GM21576 (cell line): ENCODE data around the gene INPPL1.
"Not testable (repeated sequence)": the region's sequence is repeated elsewhere in the genome, so short reads cannot be mapped to it uniquely, and the experiment has no call there.

Experiments used
- ATAC-seq: cut with Tn5 transposase; IDR thresholded peaks from one replicate; pipeline ENCODE4 v1.9.1; 2021; ENCODE audit warnings: mild to moderate bottlenecking, moderate library complexity; ENCODE audit not compliant: unreplicated experiment

The INPPL1 gene, protein sequence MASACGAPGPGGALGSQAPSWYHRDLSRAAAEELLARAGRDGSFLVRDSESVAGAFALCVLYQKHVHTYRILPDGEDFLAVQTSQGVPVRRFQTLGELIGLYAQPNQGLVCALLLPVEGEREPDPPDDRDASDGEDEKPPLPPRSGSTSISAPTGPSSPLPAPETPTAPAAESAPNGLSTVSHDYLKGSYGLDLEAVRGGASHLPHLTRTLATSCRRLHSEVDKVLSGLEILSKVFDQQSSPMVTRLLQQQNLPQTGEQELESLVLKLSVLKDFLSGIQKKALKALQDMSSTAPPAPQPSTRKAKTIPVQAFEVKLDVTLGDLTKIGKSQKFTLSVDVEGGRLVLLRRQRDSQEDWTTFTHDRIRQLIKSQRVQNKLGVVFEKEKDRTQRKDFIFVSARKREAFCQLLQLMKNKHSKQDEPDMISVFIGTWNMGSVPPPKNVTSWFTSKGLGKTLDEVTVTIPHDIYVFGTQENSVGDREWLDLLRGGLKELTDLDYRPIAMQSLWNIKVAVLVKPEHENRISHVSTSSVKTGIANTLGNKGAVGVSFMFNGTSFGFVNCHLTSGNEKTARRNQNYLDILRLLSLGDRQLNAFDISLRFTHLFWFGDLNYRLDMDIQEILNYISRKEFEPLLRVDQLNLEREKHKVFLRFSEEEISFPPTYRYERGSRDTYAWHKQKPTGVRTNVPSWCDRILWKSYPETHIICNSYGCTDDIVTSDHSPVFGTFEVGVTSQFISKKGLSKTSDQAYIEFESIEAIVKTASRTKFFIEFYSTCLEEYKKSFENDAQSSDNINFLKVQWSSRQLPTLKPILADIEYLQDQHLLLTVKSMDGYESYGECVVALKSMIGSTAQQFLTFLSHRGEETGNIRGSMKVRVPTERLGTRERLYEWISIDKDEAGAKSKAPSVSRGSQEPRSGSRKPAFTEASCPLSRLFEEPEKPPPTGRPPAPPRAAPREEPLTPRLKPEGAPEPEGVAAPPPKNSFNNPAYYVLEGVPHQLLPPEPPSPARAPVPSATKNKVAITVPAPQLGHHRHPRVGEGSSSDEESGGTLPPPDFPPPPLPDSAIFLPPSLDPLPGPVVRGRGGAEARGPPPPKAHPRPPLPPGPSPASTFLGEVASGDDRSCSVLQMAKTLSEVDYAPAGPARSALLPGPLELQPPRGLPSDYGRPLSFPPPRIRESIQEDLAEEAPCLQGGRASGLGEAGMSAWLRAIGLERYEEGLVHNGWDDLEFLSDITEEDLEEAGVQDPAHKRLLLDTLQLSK

DNA sequence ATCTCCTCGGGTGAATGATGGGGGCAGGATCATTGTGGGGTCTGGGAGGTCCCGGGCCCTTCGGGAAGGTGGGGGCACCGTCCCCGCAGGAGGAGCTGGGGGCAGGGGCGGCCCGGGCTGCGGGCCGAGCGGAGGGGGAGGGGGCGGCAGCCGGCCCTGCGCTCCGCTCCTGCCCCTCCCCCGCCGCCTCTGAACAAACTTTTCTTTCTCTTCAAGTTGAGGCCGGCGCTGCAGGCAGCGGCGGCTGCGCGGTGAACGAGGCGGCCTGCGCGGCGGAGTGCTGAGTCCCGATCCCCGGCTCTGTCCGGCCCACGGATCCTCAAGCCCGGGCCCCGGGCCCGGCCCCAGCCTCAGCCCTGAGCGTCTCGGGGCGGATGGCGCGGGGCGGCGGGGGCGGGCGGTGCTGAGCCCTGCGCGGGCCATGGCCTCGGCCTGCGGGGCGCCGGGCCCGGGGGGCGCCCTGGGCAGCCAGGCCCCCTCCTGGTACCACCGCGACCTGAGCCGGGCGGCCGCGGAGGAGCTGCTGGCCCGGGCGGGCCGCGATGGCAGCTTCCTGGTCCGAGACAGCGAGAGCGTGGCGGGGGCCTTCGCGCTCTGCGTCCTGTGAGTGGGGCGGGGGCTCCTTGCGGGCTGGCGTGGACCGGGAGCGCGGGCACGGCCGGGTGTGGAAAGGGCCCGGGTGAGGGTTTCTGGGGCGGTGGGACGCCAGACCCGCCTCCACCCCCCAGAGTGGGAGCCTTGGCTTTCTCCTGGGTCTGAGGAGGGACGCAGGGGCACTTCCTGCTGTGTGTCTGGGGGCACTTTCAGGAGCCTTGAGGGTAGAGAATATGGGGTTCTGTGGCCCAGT, at the start of gene INPPL1:
TSS of gene INPPL1 (plus strand) at position 204 of the 847 bp plus-strand sequence. CDS start at position 422, 218 bp downstream.
- ATAC-seq: no peak

DNA sequence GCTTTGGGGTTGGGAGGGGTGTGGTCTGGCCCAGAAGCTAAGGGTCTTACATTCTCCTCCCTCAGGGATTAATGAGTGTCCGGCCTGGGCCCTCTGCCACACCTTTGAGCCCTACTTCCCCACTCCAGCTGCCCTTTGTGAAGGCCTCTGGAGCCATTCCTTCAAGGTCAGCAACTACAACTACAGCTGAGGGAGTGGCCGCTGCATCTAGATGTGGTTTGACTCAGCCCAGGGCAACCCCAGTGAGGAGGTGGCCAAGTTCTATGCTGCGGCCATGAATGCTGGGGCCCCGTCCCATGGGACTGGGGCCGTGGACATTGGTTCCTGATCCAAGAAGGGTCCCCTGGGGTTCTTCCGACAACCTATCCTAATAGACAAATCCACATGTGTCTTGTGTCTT, 46.9 kb upstream of the INPPL1 start:
- ATAC-seq: no peak

DNA sequence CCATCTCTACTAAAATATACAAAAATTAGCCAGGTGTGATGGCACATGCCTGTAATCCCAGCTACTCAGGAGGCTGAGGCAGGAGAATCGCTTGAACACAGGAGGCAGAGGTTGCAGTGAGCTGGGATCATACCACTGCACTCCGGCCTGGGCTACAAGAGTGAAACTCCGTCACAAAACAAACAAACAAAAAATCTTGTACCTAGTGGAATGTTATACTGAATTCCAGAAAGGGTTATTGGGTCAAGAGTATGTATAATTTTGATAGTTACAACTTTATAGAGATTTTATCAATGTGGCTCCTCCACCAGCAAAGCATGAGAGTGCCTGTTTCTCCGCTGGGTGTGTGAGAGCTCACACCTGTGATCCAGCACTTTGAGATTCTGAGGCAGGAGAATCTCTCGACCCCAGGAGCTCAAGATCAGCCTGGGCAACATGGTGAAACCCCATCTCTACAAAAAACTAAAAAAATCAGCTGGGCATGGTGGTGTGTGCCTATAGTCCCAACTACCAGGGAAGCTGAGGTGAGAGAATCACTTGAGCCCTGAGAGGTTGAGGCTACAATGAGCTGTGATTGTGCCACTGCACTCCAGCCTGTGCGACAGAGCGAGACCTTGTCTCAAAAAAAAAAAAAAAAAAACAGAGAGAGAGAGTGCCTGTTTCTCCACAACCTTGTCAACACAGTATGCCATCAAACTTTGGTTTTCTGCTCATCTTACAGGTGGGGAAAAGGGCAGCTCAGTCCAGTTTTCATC, 45.3 kb upstream of the INPPL1 start:
- ATAC-seq: no peak

DNA sequence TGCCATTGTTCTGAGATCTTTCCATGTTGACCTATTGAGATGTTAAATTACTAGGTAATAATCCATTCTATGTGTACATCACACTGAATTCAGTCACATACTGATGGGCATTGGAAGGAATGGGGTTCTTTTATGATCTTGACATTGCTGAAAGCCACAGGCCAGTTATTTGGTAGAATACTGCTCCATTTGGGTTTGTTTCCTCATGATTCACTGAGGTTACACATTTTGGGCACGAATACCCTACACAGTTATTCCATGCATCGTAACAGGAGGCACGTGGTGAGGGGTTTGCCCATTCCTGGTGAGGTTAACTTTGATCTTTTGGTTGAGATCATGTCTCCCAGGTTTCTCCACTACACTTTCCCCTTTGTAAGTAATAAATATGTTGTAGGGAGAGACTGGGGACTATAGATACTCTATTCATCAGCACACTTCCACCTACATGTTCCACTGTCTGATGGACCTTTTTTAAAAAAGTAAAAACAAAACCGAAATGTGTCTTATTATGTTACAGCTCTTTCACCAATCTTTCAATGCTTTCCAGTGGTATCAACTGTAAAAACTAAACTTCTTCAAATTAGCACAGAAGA, 44.7 kb upstream of the INPPL1 start:
- ATAC-seq: no peak

DNA sequence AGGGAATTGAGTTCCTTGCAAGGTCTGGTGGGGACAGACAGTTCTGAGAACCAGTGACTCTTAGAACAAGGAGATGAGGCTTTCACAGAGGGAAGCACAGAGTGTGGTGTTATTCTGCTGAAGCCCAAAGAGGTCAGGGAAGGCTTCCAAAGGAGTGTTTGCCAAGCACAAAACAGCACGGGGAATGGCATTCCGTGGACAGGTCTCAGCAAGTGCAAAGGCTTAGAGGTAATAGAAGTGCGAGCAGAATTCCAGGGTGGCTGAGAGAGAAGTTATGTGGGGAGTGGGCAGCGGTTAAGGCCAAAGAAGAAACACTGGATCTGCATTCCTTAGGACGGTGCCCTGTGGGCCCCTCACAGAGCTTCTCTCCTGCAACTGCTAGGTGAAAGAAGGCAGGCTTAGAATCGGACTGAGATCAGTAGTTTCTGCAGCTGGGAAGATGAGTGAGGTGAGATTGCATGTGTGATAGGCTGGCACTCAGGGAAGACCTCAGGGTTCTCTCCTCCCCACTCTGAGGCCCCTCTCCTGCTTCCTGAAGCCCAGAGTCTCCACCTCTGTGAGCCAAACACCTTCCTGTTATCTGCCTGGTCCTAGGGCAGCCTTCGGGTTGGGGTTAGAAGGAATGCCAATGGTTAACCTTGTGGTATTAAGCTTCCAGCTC, 43.5 kb upstream of the INPPL1 start:
- ATAC-seq: not testable (repeated sequence)

DNA sequence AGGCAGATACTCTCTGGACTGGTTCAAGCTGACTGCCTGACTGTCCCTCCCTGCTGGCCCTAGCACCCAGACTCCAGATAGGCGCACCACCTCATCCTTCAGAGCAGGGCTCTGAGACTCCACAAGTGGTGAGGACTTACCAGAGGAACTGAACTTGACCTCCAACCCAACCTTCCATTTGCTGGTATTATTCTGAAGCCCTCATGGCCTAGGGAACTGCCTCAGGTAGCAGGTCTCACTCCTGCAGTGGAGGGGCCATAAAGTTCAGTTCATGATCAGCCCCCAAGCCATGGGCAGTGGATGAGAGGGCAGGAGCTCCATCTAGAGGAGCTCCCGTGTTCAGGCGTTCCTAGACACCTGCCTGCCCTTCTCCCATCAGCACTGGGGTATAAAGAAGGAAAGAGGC, 43.0 kb upstream of the INPPL1 start:
- ATAC-seq: not testable (repeated sequence)

DNA sequence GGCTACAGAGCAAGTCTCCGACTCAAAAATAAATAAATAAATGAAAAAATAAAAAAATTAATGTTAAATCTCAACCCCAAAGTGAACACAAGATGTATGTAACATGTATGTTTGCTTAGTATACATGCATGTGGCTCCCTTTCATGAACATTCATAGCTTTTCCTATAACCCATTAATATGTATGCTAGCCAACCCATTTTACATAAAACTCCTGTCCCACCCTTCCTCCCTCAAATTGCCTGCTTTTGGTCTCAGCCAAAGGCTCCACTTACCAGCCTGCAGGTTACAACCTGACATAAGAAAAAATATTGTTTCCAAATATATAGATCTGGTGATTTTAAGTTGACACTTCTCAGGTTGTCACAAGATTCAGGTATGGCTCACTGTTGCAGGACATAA, 36.3 kb upstream of the INPPL1 start:
- ATAC-seq: no peak

DNA sequence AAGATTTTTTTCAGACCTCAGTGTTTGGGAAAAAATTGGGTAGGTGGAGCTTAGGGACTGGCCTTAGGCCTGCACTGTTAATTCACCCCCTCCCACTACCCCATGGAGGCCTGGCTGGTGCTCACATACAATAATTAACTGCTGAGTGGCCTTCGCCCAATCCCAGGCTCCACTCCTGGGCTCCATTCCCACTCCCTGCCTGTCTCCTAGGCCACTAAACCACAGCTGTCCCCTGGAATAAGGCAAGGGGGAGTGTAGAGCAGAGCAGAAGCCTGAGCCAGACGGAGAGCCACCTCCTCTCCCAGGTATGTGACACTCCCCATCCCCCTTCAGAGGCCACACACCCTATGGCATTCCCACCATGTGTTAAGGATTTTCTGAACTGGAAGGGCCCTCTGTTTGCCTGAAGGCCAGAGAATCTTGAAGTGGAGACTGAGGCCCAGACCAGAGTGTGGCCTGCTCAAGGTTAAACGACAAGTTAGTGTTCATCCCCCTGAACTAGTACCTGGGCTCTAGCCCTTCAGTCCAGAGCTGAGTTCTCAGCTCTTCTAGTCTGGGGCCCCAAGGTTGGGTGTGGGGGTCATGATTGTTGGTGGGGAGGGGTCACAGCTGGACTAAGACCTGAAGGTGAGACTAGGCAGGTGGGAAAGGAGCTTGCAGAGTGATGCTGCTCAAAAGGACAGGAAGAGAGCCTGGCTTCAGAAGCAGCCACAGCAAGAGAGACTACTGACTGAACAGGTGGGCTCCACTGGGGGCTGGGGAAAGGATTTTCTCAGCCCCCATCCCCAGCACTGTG, 34.9 kb upstream of the INPPL1 start:
- ATAC-seq: no peak

DNA sequence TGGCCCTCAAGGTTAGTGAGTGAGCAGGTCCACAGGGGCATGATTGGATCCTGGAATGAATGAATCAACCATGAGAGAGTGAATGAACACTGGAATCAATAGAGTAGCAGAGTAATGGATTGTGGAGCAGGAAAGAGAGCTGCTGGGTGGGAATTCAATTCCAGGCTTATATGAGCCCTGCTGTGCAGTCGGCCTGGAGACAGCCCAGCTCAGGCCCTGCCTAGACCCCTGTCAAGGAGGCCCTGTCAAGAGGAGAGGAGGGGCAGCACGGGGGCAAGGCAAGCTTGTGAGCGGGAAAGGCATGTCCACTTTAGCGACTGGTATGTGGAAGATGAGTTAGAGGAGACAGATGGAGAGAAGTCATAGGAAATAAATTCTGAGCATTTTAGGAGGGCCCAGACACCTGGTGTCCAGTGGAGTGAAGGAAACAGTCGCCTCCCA, 33.9 kb upstream of the INPPL1 start:
- no peak for ATAC-seq

DNA sequence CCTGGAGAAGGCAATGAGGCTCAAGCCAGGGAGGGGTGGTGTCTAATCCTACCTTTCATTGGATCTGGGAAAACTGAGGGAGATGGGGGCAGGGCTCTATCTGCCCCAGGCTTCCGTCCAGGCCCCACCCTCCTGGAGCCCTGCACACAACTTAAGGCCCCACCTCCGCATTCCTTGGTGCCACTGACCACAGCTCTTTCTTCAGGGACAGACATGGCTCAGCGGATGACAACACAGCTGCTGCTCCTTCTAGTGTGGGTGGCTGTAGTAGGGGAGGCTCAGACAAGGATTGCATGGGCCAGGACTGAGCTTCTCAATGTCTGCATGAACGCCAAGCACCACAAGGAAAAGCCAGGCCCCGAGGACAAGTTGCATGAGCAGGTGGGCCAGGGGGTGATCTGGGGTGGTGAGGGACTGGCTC, 32.6 kb upstream of the INPPL1 start, which contains the start of gene FOLR1:
TSS of gene FOLR1 (plus strand) at position 180 of the 421 bp plus-strand sequence. CDS start at position 214, 34 bp downstream.
- no peak for ATAC-seq

DNA sequence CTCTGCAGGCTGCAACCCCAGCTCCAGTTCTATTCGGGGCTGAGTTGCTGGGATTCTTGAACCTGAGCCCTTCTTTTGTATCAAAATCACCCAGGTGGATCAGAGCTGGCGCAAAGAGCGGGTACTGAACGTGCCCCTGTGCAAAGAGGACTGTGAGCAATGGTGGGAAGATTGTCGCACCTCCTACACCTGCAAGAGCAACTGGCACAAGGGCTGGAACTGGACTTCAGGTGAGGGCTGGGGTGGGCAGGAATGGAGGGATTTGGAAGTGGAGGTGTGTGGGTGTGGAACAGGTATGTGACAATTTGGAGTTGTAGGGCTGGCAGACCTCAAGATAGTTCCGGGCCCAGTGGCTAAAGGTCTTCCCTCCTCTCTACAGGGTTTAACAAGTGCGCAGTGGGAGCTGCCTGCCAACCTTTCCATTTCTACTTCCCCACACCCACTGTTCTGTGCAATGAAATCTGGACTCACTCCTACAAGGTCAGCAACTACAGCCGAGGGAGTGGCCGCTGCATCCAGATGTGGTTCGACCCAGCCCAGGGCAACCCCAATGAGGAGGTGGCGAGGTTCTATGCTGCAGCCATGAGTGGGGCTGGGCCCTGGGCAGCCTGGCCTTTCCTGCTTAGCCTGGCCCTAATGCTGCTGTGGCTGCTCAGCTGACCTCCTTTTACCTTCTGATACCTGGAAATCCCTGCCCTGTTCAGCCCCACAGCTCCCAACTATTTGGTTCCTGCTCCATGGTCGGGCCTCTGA, 28.9 kb upstream of the INPPL1 start:
- no peak for ATAC-seq

DNA sequence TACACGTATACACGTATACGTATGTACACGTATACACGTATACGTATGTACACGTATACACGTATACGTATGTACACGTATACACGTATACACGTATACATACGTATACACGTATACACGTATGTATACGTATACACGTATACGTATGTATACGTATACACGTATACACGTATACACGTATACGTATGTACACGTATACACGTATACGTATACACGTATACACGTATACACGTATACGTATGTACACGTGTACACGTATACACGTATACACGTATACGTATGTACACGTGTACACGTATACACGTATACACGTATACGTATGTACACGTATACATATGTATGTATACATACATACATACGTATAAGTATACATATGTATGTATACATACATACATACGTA, 23.1 kb upstream of the INPPL1 start:
- ATAC-seq: not testable (repeated sequence)

DNA sequence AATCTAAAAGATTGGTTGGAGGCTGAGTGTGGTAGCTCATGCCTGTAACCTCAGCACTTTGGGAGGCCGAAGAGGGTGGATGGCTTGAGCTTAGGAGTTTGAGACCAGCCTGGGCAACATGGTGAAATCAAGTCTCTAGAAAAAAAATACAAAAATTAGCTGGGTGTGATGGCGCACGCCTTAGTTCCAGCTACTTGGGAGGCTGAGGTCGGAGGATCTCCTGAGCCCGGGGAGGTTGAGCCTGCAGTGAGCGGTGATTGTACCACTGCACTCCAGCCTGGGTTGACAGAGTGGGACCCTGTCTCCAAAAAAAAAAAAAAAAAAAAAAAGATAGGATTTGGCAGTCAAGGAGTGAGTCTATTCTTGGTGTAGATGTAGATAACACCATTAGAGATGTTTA, 22.0 kb upstream of the INPPL1 start:
- no peak for ATAC-seq

DNA sequence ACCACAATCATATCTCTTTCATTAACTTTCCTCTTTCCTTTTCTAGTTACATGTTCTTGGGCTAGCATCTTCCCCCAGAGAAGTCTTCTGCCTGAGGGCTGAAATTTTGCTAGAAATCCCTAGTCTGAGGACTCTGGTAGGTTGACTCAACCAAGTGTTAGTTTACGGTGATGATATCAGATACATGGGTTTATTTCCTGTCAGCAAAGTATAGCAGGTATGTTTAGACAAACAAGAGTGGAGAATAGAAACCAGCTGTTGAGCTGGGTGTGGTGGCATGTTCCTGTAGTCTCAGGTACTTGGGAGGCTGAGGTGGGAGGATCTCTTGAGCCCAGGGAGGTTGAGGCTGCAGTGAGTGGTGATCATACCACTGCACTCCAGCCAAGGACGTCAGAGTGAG, 21.4 kb upstream of the INPPL1 start:
- no peak for ATAC-seq

DNA sequence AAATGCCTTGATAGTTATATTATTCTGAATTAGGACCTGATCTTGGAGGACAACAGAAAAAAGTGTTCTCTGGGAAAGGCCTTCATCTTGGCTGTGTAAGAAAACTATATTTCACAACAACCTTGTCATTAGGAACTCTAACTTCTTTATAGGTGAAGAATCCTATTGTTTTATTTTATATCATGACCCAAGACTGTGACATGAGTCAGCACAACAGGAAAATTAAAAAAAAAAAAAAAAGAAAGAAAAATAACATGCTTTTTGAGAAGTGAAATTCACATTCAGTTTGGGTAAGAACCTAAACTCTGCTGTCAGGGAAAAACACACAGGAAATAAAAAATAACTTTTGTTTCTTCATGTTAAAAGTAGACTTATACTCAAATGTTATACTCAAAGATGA, 19.7 kb upstream of the INPPL1 start:
- no peak for ATAC-seq

DNA sequence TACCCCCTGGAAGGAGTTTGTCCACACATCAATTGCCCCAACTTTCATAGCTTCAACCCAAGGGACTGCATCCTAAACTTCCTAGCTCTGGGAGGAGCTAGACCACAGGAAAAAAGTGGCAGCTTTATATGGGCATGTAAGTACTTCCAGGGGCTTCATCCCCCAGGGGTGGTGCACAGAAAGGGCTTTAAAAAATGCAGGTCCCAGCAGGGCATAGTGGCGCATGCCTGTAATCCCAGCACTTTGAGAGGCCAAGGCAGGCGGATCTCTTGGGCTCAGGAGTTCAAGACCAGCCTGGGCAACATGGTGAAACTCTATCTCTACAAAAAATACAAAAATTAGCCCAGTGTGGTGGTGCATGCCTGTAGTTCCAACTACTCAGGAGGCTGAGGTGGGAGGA, 17.8 kb upstream of the INPPL1 start:
- ATAC-seq: not testable (repeated sequence)

DNA sequence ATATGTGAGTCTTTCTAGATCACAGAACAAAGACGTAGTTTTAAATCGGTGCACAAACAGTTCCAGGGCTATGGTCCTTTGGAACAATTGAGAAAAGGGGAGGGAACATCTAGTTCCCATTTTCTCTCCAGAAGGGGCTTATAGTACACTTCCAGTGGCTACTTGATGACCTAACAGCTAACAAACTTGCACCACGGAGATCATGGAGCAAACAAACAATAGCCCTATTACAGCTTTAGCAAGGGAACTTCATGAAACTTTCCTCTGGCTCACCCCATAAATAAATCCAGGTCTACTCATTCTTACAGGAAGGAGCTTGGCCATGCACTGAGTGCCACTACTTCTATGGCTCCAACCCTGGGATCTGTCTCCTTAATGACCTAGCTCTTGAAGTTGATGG, 16.3 kb upstream of the INPPL1 start:
- ATAC-seq: no peak
